GM21526 (cell line): ENCODE measurements around the gene CYTL1.
A peak's percentile ranks its signal among the peaks of the same experiment; 100 is the strongest.
"Not testable (repeated sequence)": the region's sequence is repeated elsewhere in the genome, so short reads cannot be mapped to it uniquely, and the experiment has no call there.

Experiments used
- ATAC-seq: cut with Tn5 transposase; IDR thresholded peaks from one replicate; pipeline ENCODE4 v1.9.1; 2021; ENCODE audit warnings: moderate library complexity; ENCODE audit not compliant: unreplicated experiment, low FRiP score

Gene CYTL1

DNA sequence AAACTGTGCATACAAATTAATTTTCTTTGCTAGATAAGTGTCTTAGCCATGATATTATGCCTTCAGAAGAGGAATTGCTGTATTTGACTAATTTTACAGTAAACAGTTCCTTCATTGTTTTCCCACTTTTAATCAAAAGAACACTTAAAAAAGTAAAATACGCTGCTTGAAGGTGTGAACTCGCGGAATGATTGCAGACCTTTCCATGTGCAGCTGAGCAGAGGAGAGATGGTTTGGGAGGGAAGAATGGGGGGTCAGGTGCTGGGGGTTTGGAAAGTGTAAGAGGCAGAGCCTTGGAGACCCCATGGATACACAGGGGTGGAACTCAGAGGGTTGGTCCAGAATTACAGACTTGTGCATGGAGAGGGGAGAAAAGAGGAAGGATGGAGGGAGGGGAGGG is 15.3 kb downstream of the CYTL1 start:
- no peak for ATAC-seq

DNA sequence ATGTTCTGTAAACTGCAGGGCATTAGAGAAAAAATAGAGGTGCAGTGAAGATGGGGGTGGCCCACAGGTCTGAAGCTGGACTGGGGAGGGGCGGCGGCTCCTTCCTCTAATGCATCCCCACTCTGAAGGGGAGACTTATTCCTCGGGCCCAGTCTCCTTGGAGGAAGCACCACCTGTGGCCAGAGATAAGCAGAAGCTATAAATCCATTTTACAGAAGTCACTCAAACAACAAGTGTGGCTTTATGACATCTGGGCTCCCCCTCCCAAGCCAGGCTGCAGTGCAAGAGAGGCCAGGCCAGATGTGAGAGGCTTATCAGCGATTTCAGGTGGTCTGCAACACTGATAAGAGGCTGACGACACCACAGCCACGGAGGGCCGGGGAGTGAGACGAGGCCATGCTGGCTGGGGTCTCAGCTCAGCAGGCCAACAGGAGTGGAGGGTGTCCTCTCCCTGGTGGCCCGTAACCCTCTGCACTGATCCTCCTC is 15.8 kb downstream of the CYTL1 start:
- no peak for ATAC-seq

DNA sequence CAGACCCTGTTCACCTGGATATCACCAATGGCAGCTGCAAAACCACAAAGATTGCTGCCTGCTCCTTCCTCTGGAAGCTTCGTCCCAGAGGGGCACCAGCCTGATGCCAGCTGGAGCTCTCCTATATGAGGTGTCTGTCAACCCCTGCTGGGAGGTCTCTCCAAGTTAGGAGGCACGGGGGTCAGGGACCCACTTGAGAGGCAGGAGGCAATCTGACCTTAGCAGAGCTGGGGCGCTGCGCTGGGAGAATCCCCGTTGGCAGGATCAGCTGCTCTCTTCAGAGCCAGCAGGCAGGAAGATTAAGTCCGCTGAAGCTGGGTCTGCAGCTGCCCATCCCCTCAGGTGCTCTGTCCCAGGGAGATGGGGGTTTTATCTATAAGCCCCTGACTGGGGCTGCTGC is 17.6 kb downstream of the CYTL1 start:
- not testable (repeated sequence) for ATAC-seq

DNA sequence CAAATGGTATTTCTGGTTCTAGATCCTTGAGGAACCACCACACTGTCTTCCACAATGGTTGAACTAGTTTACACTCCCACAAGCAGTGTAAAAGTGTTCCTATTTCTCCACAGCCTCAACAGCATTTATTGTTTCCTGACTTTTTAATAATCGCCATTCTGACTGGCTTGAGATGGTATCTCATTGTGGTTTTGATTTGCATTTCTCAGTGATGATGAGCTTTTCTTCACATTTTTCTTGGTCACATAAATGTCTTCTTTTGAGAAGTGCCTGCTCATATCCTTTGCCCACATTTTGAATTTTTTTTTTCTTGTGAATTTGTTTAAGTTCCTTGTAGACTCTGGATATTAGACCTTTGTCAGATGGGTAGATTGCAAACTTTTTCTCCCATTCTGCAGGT is 22.3 kb downstream of the CYTL1 start:
- ATAC-seq = not testable (repeated sequence)

DNA sequence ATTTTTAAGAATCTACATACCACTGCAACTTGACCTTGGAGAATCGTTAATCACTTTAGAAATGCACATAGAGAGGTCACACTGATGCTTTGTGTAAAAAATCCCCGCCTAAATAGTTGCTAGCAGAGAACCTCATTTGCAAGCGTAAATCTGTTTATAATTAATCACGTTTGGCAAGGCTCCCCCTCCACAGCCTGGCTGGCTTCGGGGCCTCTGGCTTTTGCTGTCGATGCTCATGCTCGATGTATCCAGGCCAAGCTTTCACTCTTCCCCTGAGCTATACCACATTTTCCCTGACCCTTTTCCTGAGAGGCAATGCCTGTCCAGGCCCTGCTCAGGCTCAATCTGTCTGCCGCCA is 23.4 kb downstream of the CYTL1 start:
- ATAC-seq = no peak

DNA sequence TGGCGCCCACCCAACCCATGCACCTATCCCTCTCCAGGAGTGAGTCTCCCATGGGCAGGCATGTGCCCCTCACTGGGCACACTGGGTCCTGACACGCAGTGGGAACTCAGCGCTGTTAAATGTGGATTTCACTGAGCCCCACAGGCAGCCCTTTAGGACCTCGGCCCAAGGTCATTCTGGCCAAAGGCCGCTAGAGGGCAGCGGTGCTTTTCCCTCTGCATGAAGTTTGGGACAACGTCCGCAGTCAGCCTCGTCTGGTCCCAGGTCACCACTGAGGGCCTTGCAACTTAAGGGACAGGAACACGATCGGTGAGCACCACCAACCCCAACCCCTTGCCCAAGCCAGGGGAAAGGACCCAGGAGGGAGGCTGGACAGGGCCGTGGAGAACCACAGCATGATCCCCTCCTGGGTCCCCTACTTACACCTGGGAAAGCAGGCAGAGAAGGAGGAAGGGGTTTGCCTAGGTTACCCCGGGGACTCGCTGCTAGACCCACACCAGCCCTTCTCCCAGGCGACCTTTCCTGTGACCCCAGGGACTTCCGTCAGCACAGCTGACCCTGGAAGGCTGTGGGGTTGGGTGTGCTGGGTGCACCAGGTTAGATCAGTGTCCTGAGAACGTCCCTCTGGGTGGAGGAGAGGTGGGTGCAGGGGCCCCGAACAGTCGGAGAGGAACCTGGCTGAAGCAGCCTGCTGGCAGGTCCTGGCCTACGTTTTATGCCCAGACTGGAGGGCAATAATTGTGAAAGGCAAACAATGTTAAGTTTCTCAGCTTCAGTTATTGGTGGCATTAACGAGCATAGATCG is 24.0 kb downstream of the CYTL1 start:
- ATAC-seq = peak; percentile 82

DNA sequence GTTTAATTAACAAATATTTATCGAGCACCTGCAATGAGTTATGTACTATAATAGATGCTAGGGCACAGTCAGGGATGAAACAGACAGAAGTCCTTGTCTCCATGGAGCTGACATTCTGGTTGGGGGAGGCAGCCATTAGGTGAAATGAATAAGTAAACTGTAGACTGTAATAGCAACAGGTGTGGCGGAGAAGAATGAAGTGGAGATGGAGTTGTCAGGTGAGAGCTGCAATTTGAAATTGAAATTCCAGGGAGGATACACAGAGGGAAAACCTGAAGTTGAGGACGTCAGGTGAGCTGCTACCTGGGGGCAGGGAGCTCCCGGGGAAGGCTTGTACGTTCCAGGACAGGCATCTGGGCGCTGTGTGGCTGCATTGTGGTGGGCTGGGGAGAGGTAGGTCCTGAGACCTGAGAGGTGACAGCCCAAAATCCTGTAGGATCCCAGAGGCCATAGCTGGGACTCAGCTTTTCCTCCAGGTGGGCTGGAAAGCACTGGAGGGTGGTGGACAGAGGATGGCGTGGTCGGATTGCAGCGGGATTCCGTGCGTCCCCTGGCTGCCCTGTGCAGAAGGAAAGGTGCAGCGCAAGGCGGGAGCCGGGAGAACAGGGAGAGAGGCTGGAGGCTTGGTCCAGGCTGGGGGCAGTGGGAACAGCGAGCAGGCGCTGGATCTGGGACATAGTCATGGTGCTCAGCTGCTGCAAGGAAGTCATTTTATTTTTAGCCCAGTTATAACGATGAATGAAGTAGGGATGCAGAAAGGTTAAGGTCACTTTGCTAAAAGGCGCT is 24.8 kb downstream of the CYTL1 start:
- no peak for ATAC-seq

DNA sequence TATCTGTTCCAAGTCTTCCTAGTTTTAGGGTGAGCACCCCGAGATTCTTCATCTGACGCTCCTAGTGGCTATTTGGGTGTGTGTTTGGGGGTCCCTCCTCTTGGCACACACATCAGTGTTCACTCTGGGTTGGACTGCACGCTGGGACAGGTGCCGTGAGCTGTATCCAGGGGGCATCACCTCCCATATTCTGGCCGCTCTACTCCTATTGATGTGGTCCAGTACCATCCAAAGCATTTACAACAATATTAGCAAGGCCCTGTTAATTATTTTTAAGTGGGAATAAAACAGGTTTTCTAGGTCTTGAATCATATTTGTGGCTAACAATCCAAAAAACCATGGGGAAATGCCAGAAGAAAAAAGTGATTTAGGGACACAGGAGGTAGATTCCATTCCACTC is 26.4 kb downstream of the CYTL1 start:
- ATAC-seq = no peak

DNA sequence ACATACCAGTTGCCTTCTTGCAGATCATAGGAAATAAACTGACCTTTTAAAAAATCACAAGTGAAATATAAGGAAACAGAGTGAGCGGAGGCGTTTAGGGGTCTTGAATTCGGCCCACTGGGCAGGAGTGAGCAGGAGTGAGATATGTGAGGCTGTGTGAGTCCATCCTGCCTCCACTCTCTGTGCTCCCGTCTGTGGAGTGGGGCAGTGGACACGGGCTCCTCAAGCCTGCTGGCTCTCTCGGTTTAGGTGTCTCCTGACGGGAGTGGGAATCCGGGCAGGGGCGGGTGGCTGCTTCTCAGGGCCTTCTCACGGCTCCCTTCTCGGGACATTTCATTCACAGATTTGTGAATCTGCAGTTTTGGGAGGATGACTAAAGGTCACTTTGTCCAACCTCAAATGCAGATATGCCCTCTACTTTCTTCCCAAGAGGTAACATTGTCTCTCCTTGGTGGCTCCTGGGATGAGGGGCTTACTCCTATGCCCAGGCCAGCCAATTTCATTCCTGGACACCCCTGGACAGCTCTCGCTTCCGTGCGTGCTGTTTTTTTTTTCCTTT is 27.6 kb downstream of the CYTL1 start:
- no peak for ATAC-seq

DNA sequence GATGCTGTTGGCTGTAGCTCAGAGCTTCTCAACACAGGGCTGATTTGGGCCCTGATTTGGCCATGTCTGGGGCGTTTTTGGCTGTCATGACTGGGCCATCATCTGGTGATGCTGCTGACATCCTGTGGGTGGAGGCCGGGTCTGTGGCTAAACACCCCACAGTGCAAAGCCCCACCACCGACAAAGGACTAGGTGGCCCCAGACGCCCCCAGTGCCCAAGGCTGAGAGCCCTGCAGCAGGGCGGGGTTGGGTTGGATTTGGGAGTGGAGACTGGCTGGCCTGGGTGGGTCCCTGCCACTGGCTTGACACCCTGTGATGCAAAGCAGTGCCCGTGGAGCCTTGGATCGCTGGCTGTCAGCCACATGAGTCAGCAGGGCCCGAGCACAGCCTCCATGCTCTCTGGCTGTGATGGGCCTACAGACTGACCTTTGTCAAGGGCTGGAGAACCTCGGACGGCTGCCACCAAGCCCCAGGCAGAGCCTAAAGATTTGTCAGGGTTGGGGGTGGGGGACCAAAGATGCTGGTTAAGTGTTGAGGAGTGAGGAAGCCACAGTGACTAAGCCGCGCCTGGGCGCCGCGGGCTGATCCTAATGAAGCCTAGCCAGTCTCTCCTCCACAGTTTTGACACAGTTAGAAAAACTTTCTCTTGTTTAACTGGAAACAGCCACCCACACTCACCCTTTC is 28.3 kb downstream of the CYTL1 start:
- ATAC-seq = no peak

DNA sequence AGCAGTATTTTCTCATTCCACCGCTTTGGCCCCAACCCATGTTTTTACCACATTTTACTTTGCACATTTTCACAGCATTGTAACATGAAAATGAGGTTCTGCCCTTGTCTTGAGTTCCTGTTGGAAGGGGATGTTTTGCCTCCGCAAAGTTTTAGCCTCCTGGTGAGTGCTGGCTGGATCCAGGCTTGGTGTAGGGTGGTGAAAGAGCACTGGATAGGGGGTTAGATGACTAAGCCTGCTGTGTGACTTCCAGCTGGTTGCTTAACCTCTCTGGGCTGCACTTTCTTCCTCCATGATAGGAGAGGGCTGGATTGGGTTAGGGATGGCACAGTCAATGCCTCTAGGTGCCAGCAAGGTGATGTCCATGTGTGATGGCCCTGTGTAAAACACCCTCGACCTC is 28.9 kb downstream of the CYTL1 start:
- ATAC-seq = no peak

DNA sequence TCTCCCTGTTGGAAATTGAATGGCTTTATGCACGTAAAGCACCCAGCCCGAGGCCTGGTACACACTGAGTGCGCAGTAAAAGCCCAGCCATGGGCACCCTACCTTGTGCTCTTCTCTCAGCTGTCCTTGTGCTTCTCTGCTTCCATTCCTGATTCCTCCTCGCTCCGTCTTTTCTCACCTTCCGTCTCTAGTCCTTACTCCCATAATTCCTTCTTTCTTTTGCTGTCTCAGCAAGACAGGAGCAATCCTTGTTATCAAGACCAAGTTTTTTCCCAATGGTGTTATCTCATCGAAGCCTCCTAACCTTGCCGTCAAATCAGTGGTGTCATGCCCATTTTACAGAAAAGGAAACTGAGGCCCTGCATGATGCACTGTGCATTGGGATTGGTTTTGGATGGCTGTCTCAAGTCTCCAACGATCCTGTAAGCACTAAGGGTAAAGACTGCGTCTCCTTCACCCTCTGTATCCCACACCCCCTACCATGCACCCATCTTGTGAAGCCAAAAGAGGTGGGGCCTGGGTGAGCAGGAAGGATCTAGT is 30.1 kb downstream of the CYTL1 start:
- ATAC-seq = no peak

DNA sequence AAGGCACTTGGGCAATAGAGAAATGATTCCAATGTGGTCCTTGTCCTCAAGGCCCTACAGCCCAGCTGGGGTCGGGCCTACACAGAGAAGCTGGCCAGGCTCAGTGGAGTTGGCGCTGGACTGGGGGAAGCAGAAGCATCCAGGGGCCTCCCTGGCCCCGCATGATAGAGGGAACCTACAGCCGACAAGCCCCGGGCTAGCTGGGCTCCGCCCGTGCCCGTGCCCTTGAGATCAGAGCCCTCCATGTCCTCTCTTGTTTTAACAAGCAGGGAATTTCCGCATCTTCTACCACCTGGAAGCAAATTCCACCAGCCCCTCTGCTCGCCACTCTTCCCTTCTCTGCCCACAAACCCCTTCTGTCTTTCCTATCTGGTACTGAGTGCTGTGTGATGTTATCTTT is 31.6 kb downstream of the CYTL1 start:
- ATAC-seq = no peak

DNA sequence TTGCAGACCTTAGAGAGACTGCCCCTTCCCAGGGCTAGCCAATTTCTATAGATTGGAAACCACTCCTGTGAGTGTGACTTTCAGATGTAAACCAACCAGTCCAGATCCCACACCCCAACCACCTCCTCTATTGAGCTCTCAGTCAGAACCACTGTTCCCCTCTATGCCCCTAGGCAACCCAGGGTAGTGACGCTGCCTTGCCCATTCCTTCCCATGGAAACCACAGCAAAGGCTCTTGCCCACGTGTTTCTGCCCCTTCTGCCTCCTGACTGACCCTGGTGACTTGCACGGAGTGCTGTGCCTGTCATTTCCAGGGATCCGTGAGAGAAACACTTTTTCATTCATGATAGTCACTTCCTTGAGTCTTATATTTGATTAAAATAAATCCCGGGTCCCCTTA is 32.4 kb downstream of the CYTL1 start:
- no peak for ATAC-seq

DNA sequence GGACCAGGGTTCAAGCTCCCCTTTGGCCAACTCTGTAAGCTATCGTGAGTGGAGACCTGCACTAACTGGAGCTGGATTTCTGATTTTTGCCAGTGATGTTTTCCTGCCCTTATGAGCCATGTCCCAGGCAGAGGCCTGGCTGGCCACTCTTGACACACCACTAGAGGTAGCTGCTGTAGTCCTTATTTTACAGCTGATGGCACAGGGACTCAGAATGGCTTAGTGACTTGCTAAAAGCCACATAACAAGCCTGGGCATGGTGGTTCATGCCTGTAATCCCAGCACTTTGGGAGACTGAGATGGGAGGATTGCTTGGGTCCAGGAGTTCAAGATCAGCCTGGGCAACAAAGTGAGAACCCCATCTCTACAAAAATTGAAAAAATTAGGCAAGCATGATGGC is 33.4 kb downstream of the CYTL1 start:
- no peak for ATAC-seq

DNA sequence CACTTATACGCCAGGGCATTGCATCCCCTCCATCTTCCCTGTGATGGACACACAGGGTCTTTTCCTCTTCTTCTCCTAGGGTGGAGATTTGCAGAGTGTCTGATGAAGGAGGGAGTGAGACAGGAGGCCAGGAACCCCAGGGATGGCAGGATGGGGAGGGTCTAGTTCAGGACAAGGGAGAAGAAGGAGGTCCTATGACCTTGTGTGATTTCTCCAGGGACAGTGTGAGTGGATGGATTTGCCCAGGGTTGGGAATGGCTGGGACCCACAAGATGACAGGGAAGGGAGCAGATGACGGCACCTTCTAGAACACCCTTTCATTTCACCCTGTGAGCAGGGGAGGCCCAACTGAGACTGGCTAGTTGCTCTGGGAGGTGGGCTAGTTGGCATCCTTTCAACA is 34.2 kb downstream of the CYTL1 start:
- no peak for ATAC-seq

DNA sequence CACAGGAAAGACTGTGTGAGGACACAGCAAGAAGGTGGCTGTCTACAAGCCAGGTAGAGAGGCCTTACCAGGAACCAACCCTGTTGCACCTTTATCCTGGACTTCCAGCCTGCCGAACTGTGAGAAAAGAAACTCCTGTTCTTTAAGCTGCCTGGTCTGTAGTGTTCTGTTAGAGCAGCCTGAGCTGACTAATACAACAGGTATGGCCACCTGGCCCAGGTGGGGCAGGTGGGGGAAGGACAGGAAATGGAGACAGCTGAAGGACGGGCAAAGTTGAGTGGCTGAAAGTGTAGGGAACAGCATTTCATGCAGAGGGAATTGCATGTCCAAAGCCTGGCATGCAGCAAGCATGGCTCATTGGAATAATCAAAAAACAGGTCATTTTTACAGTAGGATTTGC is 35.1 kb downstream of the CYTL1 start:
- no peak for ATAC-seq

DNA sequence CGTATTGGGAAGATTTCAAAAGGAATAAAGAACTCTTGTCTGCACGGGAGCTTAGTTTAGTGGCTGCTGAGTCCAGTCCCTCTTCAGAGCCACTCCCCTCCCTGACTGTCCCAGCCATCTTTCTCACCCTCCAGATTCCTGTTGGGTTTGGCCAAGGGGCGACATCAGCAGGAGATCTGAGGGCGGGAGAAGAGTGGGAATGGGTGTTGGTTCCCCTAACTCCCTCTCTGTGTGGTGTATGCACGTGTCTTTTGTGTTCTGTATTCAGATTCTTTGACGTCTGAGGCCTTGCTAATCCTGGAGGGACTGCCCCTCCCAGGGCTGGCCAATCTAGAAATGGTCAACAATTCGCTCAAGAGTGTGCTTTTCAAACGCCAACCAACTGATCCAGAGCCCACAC is 37.4 kb downstream of the CYTL1 start:
- no peak for ATAC-seq

DNA sequence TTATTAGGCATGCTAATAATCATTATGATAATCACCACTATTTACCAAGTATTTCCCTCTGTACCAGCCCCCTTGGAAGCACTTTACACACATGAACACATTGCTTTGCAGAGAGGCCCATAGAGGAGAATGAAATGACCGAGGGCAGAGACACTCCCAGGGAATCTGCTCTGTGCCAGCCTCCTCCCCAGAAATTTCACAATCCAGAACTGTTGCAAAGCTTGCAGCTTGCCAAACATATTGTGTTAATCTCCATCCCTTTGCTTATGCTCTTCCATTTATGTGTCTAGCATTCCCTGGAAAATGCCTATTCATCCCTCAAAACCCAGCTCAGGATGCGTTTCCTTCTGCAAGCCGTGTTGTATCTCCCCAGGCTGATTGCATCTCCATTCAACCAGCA is 37.8 kb downstream of the CYTL1 start:
- no peak for ATAC-seq

DNA sequence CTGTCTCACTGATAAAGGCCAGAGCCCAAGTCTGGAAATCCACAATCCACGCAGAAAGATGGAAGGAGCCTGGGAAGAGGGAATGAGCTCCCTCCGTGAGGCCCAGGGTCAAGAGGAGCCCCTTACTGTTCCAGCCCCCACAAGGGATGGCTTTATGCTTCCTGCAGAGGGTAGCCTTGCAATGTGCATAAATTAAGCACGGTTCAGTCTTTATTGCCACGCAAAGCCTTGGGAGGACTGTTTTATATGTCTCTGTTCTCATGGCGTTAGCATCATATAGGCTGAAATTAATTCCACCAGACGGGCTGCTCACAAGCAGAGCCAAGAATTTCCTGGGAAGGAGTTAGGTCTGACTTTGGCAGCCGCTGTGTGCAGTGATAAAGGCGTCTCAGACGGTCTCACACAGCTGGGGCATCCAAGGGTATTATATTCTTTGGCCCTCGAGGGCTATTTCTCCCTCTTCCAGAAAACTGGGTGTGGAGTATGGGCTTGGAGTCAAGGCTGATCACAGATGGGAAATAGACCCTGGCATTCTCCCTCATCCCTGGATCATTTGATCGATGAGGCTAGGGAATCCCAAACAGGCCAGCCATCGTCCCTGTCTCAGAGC is 38.5 kb downstream of the CYTL1 start:
- ATAC-seq = no peak
